Putamen (tissue), 1 donor: ENCODE results near the gene TUBA1B.

Source experiments
- DNase-seq: peaks from one replicate; pipeline ENCODE4 v3.0.0-alpha.2; 2016; ENCODE audit warnings: low spot score

The TUBA1B gene

DNA sequence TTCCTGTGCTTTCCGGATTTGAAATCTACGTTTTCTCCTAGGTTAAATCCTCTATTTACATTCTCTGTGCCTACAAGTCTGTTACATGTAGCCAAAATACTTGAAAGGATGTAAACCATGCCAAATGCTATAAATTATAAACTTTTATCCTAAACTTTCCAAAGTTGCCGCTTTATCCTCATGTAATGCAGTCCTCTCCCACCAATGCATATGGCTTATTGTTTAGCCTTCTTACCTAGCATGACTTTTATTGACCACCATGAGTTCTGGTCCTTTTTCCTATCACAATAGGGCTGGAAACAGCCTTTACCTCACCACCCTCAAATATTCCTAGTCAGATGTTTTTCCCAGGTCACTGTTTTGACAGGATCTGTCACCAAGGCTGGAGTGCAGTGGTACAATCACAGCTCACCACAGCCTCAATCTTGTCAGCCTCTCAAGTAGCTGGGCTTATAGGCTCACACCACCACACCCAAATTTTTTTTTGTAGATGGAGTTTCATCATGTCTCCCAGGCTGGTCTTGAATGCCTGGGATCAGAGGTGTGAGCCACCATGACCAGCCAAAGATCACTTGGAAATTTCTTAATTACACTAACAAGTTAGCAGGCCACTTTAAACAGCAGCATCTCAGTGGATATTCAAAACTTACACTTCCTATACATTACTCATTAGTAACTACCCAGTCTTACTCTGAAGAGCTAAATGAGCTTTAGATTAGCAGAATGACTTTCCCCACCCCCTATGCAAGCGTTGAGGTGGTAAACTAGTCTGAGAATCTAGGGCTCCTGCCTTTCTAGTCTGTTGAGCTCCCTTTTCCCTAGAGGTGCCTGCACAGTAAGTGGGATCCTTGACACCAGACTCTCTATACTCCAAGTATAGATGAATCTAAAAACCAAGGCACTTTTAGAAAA is 4.1 kb downstream of the TUBA1B start:
- no peak for DNase-seq

DNA sequence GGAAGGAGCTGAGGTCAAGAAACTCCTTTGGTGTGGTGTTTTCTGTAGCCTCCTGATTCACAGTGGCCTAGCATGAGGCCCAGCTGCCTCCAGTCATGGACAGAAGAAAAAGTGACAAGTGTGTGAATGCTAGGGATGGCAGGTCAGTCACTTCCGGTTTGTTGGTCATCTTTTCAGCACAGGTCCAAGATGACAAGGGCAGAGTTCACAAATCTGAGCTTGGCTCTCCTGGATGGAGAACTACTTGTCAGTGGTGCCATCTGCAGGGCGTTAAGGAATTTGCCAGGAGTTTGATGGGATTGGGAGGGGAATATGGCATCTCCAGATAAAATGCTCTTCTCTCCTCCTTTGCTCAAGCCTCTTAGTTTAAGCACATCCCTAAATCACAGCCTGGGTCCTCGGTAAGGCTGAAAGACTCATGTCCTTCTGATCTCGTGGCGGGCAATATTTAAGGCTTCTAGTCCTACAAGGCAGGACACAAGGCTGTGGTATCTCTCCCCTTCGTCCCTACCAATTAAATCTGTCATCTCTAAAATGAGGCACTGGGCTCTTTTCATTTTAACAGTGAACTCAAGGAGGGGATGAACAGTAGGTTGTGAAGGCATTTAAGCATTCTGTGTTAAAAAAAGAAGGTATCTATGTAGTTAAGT is 10.0 kb downstream of the TUBA1B start:
- DNase-seq: peak; percentile 50

- DNase-seq: no peak
Measured at GRCh38 chr12:49111206-49111605, 20.0 kb downstream of the TUBA1B start.

GRCh38 chr12:49110464-49111155 is 20.6 kb downstream of the TUBA1B start, which contains the start of gene LMBR1L:
TSS of gene LMBR1L (minus strand) at chr12:49110847. CDS start at chr12:49110555, 292 bp downstream.
- DNase-seq: peak; percentile 98

DNA sequence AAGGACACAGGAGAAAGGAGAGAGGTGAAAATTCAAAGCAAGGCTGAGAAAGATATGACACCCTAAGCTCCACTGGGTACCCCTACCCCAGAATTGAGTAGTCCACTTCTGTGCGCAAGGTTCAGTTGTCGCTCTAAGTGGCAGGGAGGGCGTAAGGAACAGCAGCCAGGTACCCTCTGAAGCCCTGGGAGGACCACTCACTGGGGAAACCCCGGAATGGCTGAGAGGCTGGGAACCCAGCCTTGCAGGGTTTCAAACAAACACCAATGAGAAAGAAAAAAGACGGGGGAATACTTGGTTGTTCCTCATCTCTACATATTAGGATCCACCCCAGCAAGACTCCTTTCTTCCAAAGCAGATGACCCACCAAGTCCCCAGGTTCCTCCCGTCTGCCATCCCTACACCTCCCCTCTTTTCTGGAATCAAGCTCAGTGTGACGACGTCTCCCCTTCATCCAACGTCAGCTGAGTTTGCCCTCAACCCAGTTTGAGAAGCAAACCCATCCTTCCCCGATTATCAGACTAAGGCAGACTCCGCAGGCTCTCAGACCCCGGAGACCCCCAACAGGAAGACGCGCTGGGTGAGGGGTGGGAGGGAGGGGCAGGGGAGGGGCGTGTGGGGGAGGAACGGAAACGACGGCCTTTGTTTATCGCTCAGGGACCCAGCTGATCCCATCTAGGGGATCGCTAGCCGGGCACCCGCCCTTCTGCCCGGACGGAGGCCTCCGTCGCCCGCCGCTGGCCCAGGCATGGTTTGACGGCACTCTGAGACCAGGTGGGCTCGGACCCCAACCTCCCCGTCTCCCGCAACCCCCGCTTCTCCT is 21.3 kb downstream of the TUBA1B start:
- no peak for DNase-seq

GRCh38 chr12:49108958-49109404 is 22.2 kb downstream of the TUBA1B start:
- no peak for DNase-seq

DNA sequence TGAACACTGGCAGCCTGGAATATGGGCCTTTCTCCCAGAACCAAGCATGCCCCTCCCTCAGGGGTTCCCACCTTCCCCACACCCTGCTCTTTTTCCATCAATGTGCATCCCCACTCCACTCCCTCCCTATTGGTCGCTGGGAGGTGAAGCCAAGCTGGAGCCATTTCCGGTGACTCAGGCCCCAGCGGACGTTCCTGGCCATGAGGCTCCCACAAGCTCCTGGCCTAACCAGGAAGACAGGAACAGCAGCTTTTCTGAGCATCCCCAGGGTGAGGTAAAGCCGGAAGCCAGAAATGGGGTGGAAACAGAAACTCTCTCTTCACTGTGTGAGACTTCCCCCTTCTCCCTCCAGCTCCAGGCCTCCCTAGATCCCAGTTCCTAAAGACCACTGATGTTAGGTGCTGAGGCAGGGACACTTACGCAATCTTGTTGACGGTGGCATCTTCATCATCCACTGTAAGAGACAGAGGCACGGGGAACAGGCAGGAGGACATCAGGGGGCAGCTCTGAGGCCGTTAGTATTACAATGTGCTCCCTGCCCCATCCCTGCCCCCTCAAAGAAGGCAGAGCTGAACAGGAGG is 25.6 kb downstream of the TUBA1B start:
- DNase-seq: no peak

GRCh38 chr12:49104822-49105221 is 26.4 kb downstream of the TUBA1B start:
- DNase-seq: no peak

DNA sequence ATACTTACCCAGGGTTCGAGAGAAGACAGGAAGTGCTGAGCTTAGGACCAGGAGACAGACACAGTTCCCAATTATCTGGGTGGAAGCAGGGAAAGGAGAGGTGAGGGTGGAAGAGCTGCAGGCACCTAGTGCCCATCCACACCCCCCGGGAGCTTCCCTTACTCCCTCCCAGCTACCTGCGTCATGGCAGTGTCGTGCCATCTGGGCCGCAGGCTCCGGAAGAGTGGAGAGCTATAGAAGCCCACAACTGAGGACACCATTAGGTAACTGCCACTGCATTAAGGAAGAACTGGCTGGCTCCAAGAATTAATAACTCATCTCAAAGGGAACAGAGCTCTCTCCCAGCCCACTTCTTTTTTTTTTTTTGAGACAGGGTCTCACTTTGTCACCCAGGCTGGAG is 30.8 kb downstream of the TUBA1B start:
- no peak for DNase-seq

DNA sequence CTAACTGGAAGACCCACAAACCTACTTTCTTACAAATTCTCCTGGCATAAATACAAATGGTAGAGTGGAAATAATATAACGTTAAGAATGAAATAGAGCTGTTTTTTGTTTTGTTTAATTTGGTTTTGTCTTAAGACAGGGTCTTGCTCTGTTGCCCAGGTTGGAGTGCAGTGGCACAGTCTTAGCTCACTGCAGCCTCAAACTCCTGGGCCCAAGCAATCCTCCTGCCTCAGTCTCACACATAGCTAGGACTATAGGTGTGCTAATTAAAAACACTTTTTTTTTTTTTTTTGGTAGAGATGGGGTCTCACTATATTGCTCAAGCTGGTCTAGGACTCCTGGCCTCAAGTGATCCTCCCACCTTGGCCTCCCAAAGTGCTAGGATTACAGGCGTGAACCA is 32.5 kb downstream of the TUBA1B start:
- DNase-seq: no peak

DNA sequence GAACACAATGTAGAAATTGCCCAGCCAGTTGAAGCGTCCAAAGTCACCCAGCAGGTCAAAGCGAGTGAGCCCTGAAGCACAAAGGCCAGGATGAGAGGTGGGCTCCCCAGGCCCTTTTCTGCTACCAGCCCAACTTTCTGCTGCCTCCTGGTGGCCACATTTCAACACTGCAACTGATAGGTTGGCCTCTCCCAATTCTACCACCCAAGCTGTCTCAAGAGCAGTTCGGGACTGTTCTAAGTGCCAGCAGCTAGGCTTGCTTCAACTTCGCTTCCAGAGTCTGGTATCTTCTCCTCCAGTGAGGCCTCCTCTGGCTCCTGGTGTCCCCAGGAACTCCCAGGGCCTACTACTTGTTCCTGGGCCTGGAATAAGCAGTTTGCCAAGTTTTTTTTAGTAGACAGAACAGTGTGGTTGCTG is 33.2 kb downstream of the TUBA1B start:
- no peak for DNase-seq

- no peak for DNase-seq
Measured at GRCh38 chr12:49097381-49097780, 33.8 kb downstream of the TUBA1B start.

GRCh38 chr12:49094975-49095365 is 36.2 kb downstream of the TUBA1B start:
- no peak for DNase-seq

DNA sequence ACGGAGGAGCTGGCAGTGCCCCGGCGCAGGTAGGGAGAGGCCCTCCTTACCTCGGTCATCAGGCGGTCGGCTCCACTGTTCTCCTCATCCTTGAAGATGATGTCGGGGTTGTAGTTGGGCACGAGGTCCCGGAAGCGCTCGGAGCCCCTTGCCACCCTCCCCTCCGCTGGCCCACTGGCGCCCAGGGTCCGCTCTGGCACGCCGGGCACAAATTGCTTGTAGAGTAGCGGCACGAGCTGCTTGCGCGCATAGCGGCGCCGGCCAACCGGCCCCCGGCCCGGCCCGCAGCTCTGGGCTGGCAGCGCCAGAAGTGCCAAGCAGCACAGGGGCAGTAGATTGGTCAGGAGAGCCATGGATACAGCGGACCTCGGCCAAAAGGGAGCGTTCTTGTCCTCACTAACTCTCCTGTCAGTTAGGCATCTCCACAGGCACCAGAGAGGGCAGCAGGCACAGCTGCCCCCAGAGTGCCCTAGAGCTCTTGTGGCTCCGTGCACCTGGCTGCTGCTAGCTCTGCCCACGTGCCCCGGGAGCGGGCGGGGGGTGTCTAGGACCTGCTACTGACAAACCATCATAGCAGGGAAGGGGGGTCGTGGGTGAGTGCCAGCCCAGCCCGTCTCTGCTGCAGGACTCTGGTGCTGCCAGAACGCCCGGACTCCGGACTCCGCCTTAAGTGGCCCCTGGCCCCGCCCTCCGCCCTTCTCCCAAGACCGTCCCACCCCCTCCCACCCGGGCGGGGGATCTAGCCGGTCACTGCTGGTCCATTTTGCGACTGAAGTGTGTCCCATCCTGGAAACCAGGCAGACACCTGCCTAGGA is 36.8 kb downstream of the TUBA1B start, which contains the start of gene DHH:
Gene DHH (minus strand): TSS at position 642 of the 815 bp plus-strand sequence. CDS start 289 bp downstream, at position 353.
- DNase-seq: no peak

DNA sequence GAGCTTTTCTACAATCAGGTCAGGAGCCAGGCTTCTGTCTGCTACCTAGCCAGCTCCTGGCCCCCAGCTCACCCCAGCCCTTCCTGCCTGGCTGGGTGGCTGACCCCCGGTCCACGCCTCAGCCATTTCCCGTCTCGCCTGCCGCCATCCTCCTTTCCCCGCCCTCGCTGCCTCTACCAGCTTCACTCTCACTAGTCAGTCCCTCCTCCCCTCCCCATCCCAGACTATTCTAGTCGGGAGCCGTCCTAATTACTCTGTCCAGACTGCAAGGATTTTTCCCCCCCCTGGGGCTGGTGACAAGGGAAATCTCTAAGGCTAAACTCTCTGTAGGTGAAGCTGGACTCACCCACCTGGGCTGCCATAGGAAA is 37.4 kb downstream of the TUBA1B start:
- no peak for DNase-seq

DNA sequence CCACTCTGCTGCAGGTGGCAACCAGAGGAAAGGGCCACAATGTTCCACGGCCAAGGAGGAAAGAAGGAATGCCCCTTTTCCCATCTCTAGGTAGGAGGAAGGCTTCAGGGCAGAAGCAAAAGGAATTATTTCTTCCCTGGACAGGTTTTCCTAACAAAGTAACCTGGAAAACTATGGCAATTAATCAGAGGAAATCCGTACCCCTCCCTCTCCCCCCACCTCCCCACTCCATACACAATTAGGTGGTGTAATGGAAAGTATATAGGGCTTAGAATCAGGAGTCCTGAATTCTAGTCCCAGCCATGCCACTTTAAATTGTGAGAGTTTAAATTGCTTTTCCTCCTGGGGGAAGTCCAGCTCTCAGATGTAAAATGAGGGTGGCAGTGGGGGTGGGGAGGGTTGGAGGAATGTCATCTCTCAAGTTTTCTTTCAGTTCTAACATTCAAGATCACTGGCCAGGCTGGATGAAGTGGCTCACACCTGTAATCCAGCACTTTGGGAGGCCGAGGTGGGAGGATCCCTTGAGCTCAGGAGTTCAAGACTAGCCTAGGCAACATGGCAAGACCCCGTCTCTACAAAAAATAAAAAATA is 38.3 kb downstream of the TUBA1B start:
- DNase-seq: no peak

DNA sequence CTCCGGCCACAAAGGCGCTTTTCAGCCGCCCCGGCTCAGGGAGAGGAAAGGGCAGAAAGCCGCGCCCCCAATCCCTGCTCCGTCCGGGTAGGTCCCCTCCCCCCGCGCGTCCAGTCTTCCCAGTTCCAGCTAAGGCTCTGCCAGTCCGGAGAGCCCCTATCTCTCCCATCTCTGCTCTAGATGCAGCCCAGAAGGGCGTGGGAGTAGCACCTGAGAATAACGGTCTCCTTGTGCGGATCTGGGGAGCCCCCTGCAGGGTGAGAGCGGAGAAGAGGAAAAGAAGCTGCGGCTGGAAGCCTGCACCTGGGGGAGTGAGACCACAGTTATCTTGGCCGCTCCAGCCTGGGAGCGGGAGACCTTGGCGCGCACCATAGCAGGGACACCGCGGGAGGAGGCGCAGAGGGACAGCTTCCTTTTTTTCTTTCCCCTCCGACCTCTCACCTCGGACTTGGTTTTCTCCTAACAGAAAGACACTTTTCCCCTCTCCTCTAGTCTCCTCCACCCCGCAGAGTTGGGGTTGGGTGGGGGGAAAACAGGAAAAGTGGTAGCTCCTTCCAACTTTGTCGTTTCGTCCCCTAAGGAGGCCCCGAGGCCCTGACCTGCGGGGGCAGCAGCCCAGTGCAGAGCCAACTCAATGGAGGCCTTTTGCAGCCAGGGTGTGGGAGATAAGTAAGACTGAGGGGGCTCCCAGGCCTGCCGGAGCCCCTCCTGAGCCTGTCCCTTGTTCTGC is 38.9 kb downstream of the TUBA1B start:
- no peak for DNase-seq

DNA sequence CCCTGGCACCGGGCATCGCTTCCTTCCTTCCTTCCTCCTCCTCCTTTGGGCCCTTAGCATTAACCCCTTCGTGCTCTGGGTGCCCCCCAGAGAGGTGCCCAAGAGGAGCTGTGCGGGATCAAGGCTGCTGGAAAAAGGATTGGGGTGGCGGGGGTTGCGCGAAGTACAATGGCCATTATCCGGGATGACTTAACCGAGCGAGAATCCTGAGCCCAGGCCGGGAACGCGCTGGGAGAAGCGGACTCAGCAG is 39.4 kb downstream of the TUBA1B start:
- no peak for DNase-seq

DNA sequence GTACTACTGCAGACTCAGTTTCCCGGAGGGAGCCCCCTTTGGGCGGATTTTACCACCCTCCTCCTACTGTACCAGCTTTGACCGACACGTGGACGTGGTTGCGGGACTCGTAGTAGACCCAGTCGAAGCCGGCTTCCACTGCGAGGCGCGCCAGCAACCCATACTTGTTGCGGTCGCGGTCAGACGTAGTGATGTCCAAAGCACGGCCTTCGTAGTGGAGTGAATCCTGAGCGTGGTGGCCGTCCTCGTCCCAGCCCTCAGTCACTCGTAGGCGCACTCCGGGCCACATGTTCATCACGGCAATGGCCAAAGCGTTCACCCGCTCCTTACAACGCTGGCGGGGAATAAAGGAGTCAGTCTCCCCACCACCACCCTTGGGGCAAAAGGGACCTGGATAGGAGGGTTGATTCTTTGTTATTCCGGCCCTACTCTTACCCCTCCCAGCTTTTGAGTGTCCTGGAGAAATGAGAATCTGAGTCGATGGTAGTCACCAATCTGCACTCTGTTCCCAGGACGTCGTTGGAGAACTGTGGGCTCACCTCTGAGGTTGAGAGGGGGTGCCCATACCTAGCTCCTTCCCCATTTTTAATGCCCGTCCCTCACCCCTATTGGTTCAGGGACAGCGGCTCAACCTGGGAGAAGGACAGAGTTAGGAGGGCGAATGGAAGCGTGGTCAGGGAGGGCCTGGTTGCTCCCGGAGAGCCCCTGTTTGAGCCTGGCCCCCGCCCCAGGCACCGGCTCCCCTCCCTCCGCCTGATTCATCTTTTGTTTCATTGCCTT is 39.9 kb downstream of the TUBA1B start:
- DNase-seq: no peak
